Upper lobe of right lung (tissue), 1 donor: ENCODE results near the gene UBXN2A. TPM values are rescaled to one million over a fixed set of nuclear protein-coding genes. Genes with fewer than 3 reads are reported as not detected.

Source experiments
- ATAC-seq: fragments of 200-7000 bp; cut with Tn5 transposase; one replicate; pipeline ENCODE4 v1.9.1; 2020; ENCODE audit warnings: mild to moderate bottlenecking, moderate library complexity
- DNase-seq: peaks from one replicate; pipeline ENCODE4 v3.0.0-alpha.2; 2020
- H3K27ac ChIP-seq: fragments of 200-600 bp; one replicate; pipeline ENCODE4 v1.8.0; 2022
- H3K27me3 ChIP-seq: fragments of 200-600 bp; one replicate; pipeline ENCODE4 v1.8.0; 2022; ENCODE audit warnings: mild to moderate bottlenecking
- H3K36me3 ChIP-seq: fragments of 200-600 bp; one replicate; pipeline ENCODE4 v1.8.0; 2022
- H3K4me1 ChIP-seq: fragments of 200-600 bp; one replicate; pipeline ENCODE4 v1.8.0; 2022
- H3K4me3 ChIP-seq: fragments of 200-600 bp; one replicate; pipeline ENCODE4 v1.8.0; 2022; ENCODE audit warnings: mild to moderate bottlenecking
- H3K9me3 ChIP-seq: fragments of 200-600 bp; one replicate; pipeline ENCODE4 v1.8.0; 2022
- intact Hi-C: fragments of 100-400 bp; cut with DNase I; formaldehyde crosslinking; loops from one replicate; pipeline ENCODE4 v1.11.0; 2022
- total RNA-seq: library from RNA; stranded (reverse); fragmentation: NEBNext Ultra II Directional; extraction: Animal tissue kit (Norgen Biotek cat#: 25700); gene quantifications from one replicate; pipeline ENCODE4 v1.2.1, GENCODE V29; 2021
- TF ChIP-seq, protein P1 (sequence below): fragments of 200-600 bp; IDR thresholded peaks from one replicate; pipeline ENCODE4 v1.8.0; 2022; ENCODE audit warnings: antibody characterized with exemption
- donor health status: DM: no; HTN: yes; CAD: no; lungs with severe emphysema.

UBXN2A gene
- total RNA-seq, 1 donor from 2014 or later: 12.7 TPM

DNA sequence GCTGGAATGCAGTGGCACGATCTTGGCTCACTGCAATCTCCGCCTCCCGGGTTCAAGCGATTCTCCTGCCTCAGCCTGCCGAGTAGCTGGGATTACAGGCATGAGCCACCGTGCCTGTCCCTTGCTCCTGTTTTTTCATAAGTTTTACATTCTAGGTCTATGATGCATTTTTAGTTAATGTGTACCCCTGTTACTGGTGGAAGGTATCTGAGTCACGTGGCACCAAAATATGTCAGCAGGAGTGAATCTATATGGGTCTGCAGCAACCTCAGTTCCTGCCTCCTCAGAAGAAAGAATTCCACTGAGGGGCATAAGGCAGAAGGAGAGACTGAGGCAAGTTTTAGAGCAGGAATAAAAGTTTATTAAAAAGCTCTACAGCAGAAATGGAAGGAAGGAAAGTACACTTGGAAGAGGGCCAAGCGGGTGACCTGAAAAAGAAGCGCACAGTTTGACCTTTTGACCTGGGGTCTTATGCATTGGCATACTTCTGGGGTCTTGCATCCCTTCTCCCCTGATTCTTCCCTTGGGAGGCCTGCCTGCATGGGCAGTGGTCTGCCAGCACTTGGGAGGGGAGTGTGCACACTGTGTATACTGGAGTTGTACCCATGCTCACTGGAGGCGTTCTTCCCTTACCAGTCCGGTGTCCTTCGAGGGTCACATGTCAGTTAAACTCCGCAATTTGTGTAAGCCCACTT lies 68.6 kb downstream of the UBXN2A start:
- TF ChIP-seq, protein P1, sequence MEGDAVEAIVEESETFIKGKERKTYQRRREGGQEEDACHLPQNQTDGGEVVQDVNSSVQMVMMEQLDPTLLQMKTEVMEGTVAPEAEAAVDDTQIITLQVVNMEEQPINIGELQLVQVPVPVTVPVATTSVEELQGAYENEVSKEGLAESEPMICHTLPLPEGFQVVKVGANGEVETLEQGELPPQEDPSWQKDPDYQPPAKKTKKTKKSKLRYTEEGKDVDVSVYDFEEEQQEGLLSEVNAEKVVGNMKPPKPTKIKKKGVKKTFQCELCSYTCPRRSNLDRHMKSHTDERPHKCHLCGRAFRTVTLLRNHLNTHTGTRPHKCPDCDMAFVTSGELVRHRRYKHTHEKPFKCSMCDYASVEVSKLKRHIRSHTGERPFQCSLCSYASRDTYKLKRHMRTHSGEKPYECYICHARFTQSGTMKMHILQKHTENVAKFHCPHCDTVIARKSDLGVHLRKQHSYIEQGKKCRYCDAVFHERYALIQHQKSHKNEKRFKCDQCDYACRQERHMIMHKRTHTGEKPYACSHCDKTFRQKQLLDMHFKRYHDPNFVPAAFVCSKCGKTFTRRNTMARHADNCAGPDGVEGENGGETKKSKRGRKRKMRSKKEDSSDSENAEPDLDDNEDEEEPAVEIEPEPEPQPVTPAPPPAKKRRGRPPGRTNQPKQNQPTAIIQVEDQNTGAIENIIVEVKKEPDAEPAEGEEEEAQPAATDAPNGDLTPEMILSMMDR: no peak
- Histone ChIP-seq H3K4me3 (no peak overlapping the region), H3K27me3 (peaks cover 27% of the 10 kb centered on the region), H3K9me3 (no peaks in the 10 kb centered on the region), H3K27ac (no peak overlapping the region), H3K36me3 (no peaks in the 10 kb centered on the region), H3K4me1 (peaks cover 12% of the 10 kb centered on the region)
- DNase-seq (no peak), ATAC-seq (no peak)
- intact Hi-C loops: no loop called here

DNA sequence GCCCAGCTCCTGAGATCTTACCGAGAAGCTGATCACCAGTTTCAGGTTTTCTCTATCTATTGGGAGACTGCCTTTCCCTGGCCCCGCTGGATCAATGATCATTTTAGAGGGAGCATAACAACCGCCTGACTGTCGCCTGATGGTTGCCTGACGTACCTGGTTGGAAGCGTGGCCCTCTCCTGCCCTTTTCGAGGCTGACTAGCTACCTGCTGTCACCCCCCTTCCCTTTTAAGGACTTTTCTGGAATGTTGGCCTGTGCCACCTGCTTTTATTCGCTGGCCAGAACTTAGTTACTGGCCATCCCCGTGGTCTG lies 69.1 kb downstream of the UBXN2A start:
- DNase-seq: no peak
- Histone ChIP-seq H3K4me3 (no peak overlapping the region), H3K4me1 (peaks cover 12% of the 10 kb centered on the region), H3K9me3 (no peaks in the 10 kb centered on the region), H3K27me3 (peaks cover 27% of the 10 kb centered on the region), H3K27ac (no peak overlapping the region), H3K36me3 (no peaks in the 10 kb centered on the region)
- TF ChIP-seq, protein P1: no peak
- no peak for ATAC-seq
- intact Hi-C loops: no loop called here

DNA sequence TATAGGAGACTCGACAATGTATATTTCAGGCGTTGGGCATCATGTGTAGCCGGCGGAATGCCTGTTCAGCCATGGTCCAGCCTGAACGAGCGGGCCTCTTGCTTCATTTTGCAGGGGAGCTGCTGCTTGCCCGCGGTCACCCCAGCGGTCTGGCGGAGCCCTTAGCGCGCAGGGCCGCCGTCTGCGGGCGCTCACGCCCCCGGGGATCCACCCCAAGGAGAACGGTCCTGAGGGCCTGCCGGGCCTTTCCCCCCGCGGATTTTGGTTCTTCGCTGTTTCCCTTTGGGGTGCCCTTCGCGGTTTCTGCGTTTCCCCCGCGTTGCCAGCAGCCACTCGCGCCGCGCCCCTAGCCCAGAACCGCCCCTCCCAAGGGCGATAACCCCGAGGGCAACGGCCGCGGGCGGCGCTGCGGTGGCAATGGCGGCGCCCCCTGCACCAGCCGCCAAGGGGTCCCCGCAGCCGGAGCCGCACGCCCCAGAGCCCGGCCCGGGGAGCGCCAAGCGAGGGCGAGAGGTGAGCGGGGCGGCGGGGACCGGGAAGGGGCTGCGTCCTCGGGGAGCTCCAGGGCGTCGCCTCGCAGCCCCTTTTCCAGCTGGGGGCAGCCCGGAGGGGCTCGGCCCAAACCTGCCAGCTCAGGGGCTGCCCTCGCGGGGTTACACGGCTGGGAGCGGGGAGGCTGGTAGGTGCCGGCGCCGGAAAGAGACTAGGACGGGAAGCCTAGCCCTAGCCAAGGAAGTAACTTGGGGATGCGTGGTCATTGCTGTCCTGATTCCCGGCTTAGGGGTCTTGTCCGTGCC lies 69.6 kb downstream of the UBXN2A start, which contains the start of gene MFSD2B:
Gene MFSD2B (plus strand): TSS at position 406 of the 797 bp plus-strand sequence. CDS start 12 bp downstream, at position 418.
- H3K27me3 ChIP-seq: peaks cover 27% of the 10 kb centered on the region
- H3K36me3 ChIP-seq: no peaks in the 10 kb centered on the region
- peaks cover 12% of the 10 kb centered on the region for H3K4me1 ChIP-seq
- TF ChIP-seq, protein P1: no peak
- intact Hi-C loops: no loop called here
- peak within 1 kb of the TSS; percentile 37 for H3K4me3 ChIP-seq
- peak within 1 kb of the TSS; percentile 24 for H3K27ac ChIP-seq
- DNase-seq (no peak), ATAC-seq (peak; percentile 53)
- no peaks in the 10 kb centered on the region for H3K9me3 ChIP-seq

DNA sequence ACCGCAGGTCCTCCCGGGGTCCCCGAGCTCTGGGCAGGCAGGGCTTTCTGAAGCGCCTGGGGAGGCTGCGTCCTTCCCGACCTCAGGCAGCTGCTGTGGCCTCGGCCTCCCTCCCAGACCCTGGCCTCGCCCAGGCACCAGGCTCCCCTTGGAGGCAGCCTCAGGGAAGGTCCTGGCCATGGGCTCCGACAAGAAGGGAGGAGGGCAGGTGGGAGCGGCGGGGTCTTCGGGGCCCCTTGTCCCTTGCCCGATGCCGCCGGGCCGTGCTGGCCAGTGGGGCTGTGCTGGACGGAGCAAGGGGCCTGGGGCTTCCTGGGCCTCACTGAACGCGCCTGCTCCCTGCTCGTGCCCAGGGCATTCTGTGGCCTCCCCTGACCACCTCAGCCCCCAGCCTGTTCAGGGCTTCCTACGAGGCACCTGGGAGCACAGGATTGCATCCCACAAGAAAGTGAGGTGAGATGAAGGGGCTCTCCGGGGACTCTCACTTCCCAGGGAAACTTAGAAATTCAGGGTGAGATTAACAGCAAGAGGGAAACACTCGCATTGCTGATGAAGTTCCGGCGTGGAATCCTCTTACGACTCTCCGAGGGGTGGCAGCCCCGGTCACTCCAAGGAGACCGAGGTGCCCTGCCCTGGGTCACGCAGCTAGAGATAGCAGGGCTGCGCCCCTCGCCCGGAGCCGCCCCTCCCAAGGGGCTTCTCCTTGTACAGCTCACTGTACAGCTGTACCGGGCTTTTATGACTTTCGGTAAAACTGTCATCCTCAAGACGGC lies 70.4 kb downstream of the UBXN2A start:
- H3K4me3 ChIP-seq: no peak overlapping the region
- TF ChIP-seq, protein P1: no peak
- H3K4me1 ChIP-seq: peaks cover 12% of the 10 kb centered on the region
- H3K9me3 ChIP-seq: no peaks in the 10 kb centered on the region
- H3K27ac ChIP-seq: peak overlapping the region; percentile 24
- intact Hi-C loops: no loop called here
- no peaks in the 10 kb centered on the region for H3K36me3 ChIP-seq
- no peak for DNase-seq
- ATAC-seq: peak; percentile 45
- H3K27me3 ChIP-seq: peaks cover 27% of the 10 kb centered on the region

DNA sequence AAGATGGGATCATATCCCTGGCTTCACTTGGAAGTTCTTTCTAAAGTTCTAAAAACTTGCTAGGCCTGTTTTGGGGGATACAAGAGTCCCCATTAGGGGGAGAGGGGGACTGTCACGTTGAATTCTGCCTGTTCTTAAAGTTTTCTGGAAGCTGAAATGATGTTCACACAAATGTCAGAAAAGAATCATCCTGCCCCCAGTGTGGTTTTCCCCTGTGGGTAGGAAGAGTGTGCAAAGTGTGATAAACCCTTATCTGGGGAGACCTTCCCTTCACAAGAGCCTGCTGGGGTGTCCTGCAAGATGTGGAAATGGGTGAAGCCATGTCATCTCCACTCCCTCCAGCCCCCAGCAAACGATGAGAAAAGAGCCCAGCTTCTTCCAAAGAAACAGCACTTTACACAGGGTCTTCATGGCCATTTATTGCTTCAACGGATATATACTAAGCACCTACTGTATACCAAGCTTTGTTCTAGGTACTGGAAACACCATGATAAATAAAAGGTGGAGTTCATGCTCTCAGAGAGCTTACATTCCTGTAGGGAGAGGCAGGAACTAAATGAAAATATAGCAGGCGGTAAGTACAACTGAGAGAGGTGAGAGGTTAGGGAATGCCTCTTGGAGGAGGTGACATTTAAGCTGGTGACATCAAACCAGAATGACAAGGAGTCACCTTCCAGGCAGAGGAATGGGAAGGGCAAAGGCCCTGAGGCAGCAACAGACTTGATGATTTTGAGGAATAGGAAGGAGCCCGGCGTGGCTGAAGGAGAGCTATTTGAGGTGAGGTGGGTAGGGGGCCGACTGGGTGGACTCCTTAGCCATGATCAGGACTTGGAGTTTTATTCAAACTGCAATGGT lies 71.2 kb downstream of the UBXN2A start:
- H3K4me3 ChIP-seq: no peak overlapping the region
- peaks cover 12% of the 10 kb centered on the region for H3K4me1 ChIP-seq
- ATAC-seq: no peak
- TF ChIP-seq, protein P1: no peak
- H3K27ac ChIP-seq: no peak overlapping the region
- intact Hi-C loops: no loop called here
- no peak for DNase-seq
- H3K36me3 ChIP-seq: no peaks in the 10 kb centered on the region
- no peaks in the 10 kb centered on the region for H3K9me3 ChIP-seq
- H3K27me3 ChIP-seq: peaks cover 27% of the 10 kb centered on the region
